ENCODE measurements around the gene MRAS.
"Not testable (repeated sequence)": the region's sequence is repeated elsewhere in the genome, so short reads cannot be mapped to it uniquely, and the experiment has no call there.

The MRAS gene

DNA sequence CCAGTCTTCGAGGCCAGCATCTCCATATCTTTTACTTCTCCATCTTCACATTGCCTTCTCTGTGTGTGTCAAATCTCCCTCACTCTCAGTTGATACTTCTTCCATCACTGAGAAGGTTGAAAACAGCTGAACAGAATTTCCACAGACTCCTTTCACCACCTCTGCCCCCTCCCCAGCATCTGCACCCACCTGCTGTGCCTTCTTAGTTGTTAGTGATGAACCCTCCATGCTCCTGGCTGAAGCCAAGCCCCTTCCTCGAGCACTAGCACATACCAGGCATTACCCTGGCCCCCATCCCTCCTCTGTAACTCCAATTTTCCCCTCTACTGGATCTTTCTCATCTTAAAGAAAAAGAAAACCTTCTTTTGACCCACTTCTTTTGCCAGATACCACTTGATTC is 58.2 kb downstream of the MRAS start:
- FAIRE-seq: no peak

DNA sequence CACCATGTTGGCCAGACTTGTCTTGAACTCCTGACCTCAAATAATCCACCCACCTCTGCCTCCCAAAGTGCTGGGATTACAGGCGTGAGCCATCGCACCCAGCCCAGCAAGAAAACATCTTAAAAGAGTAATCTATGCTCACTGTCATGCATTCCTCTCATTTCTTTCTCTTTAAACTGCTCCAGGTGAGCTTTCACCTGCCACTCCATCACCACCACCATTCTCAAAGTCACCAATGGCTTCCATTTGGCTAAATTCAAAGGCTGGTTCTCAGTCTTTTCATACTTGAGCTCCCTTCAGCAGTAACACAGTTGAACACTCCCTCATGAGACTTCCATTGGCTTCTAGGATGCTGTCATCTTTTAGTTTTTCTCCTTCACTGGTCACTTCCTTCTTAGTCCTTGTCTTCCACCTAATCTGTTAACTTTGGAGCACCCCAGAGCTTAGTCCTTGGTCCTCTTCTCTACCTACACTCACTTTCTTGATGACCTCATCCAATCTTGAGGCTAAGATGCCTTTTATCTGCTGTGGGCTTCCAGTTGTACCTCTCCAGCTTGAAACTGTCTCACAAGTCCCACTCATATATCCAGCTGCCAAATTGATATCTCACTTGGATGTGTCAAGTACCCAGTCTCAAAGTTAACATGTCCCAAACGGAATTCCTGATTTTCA is 59.0 kb downstream of the MRAS start:
- no peak for FAIRE-seq
- DNase-seq (ENCODE audit: extremely low spot score, insufficient read length, low read depth): no peak

More for the DNA sequence above, 58.2 kb downstream of the MRAS start:
- no peak for DNase-seq (ENCODE audit: extremely low spot score, insufficient read length, low read depth)

DNA sequence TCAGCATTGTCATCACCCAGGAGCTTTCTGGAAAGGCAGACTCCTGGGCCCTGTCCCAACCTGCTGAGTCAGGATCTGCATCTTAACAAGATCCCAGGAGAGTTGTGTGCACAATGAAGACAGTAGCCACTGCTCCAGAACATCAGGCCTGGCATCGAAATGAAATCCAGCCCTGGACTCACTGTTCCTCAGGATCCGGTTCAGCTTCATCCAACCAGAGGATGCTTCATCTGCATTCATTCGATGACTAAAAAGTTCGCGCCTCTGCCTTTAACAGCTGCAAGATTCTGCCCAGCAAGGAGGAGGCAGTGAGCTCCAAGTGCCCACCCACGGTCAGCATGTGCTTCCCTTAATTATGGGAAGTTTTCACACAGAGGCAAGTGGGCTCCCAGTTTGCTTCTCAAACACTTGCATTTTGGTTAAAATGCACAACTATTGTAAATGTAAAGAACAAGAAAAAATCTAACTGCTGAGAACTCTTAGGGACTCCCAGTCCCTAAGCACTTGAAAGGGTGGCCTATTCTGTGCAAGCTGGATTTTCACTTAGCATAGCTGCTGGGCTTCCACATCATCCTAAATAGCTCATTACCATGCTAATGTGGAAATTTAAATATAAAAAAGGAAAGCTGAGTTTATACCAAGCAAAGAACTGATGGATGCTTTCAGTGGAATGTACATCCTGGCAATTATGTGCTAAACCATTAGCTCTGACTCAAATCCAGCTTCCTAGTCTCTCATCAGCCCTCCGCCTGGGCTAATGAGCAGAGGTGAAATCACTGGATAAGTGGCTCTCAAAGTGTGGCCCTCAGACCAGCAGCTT is 60.6 kb downstream of the MRAS start:
- DNase-seq (ENCODE audit: extremely low spot score, insufficient read length, low read depth): no peak
- no peak for FAIRE-seq

DNA sequence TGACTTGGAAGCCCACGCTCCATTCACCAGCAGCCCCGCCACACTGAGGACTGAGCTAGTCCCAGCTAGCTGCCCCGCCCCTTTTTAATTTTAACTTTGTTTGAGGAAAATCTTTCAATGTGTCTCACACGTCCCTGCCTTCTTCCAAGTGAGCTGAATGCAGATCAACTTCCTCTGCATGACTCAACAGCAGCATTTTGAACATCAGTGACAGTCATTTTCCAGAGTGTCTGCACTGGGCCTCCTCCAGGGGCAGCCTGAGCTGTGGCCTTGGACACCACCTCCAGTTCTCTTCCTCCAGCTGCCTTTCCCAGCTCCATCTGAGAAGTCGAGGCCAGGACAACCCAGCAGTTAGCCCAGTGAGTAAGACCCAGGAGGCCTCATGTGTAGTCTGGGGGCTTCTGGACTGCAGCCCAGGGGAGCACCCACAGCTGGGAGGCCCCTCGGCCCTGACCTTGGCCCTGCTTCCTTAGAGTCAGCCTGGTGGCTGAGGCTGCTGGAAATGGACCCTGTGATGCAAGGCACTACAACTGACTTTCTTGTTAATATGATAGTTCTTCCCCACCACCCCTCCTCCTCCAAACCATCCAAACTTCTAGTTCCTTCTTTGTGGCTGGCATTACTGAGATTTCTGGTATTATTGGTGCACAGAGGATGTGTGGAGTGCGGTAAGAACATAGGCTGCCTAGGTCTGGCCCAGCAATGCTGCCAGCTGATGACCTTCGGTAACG is 64.6 kb downstream of the MRAS start:
- no peak for FAIRE-seq
- DNase-seq (ENCODE audit: extremely low spot score, insufficient read length, low read depth): no peak

DNA sequence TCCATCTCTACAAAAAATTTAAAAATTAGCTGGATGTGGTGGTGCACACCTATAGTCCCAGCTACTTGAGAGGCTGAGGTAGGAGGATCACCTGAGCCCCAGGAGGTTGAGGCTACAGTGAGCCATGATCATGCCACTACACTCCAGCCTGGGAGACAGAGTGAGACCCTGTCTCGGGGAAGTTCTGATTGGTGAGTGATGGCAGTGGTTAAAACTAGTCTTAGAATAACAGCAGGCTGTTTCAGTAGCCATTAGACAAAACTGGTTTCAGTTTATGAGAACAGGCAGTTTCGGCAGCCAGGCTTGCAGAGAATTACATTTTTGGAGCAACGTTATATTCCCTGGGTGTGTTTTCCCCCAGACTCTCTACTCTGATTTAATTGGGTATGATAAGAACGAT is 67.9 kb downstream of the MRAS start:
- DNase-seq (ENCODE audit: extremely low spot score, insufficient read length, low read depth): not testable (repeated sequence)
- FAIRE-seq: peak; percentile 52

DNA sequence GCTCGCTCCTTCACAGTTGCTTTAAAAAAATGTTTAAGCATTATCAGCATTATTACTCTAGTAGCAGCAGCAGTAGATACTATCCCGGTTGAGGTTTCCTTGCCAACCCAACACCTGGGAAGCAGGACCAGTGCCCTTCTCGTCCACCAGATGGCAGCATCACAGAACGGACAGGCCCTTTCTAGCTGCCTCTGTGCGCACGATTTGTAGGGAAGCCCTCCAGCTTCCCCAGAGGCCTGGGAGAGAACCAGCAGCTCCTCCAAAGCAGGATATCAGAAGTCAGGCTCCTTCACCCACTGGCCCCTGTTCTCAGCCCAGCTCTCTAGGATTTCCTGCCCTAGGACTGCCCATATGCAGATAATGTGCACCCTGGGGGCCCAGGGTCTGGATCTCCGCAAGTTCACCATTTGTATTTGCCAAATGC is 69.2 kb downstream of the MRAS start:
- DNase-seq (ENCODE audit: extremely low spot score, insufficient read length, low read depth) (peak; percentile 60), FAIRE-seq (peak; percentile 85)

DNA sequence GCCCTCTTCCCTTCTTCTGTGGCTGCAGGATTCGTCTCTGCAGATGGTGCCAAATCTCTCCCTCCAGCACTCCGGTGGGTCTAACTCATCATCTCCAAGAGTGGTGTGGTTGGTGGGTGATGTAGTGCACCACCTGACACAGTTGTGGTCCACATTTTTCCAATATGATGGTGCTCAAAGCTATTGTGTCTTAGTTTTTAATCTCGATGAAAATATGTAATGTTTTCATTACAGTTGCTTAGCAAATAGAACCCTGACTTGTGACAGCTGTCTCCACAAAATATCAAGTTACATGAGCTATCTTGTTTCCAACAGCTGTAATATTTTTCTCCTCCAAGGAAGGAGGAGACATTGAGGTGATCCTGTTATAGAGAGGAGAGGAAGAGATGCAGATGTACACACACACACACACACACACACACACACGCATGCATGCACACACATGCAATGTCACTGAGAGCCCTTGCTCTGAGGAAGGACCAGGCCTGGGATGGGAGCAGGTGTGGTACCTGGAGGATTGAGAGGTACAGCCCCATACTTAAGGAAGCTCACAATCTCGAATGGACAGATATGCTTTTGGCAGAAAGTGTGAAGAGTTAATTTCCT is 70.3 kb downstream of the MRAS start:
- no peak for DNase-seq (ENCODE audit: extremely low spot score, insufficient read length, low read depth)
- no peak for FAIRE-seq

DNA sequence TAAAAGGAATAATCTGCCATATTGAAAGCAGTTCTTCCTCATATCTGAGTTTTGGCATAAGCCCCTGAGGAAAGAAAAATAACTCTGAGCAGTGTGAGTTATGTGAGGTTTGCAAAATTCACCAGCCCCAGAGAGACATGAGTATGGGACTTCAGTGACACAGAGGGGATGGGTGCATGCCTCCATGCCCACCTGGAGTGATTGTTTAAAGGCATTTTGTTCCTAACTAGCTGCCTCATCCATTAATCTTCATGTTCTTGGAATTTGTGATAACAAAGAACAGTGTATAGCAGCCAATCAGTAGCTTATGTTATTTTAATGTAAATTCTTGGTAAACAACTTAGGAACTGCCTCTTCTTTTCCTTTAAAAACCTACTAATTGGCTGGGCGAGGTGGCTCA is 74.9 kb downstream of the MRAS start:
- FAIRE-seq: no peak
- no peak for DNase-seq (ENCODE audit: extremely low spot score, insufficient read length, low read depth)

DNA sequence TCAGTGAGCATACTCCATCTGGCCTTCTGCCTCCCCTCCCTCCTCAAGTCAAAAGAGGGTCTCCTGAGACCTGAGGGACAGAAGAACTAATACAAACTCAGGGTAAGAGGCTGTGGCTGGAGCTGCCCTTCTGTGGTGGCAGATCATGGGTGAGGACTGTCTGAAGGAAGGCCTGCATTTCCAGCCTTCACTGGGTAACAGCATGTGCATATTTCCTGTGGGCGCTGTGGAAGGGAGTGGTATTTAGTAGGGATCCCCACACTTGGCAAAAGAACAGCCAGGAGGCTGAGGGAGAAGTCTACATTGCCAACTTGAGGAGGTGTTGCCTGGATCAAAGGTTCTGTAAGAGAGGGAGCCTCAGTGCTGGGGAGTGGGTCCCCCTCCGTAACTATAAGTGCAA is 75.9 kb downstream of the MRAS start:
- FAIRE-seq: no peak

DNA sequence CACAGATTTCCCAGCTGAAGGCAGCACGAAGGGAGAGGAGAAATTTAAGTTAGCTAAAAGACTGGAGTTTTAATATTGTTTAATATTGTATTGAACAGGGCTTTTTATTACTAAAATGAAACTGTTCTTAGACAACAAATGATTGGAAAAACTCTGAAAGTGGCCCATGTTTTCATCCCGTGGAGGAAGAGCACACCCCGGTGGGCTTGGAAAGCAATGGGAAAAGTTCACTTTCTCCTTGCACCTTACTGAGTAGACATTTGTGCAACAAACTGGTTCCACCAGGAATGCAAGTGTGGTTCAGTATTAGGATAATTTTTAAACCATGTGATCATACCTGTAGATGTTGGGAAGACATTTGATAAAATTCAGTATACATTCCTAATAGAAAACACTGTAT is 77.8 kb downstream of the MRAS start:
- FAIRE-seq: no peak
- DNase-seq (ENCODE audit: extremely low spot score, insufficient read length, low read depth): no peak

More for the DNA sequence above, 75.9 kb downstream of the MRAS start:
- DNase-seq (ENCODE audit: extremely low spot score, insufficient read length, low read depth): no peak

DNA sequence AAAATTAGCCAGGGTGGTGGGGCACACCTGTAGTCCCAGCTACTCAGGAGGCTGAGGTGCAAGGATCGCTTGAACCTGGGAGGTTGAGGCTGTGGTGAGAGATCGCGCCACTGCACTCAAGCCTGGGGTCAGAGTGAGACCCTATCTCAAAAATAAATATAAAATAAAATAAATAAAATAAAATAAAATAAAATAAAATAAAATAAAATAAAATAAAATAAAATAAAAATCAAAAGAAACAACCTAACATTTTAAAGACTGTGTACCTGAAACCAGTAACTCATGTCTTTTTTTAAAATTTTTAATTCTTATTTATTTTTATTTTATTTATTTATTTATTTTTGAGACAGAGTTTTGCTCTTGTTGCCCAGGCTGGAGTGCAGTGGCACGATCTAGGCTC is 78.4 kb downstream of the MRAS start:
- not testable (repeated sequence) for FAIRE-seq; DNase-seq (ENCODE audit: extremely low spot score, insufficient read length, low read depth)

DNA sequence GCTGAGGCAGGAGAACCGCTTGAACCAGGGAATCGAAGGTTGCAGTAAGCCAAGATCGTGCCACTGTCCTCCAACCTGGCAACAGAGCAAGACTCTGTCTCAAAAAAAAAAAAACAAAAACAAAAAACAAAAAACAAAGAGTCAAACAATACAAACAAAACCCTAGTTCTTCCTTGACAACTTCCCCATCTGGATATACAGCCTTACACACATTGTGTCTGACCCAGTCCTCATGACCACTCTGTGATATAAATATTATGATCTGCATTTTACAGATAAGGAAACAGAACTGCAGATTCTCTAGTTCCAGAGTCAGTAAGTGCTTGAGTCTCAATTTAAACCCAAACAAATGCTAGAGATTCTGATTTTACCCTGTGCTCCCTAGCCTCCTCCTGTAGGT is 81.3 kb downstream of the MRAS start:
- no peak for FAIRE-seq

DNA sequence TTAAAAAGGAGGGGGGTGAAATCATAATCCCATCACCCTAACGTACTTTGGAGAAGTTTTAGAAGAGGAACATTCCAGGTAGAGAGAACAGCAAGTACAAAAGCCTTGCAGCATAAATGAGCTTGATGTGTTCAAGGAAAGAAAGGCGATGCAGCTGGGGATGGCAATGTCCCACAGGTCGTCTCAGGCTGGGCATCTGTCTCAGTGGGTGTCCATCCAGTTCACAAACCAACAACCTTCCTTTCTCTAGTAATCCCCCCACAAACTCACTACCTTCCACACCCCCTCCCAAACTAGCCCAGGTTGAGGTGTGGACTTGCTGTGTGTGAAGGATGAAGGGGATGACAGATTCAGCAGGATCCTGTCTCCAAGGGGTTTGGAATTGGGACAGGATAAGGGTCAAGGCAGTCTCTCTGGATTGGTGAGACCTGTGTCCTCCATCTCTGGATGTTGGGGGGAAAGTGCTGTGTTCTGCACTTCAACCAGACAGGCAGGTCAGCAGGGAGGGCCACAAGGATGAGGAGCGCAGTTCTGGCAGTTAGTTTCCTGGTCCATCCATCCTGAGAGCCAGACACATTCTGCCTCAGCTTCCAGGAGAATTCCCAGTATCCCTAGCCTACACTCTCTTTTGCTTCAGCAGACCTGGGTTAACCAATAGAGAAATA is 84.3 kb downstream of the MRAS start:
- FAIRE-seq (no peak), DNase-seq (ENCODE audit: extremely low spot score, insufficient read length, low read depth) (no peak)

More for the DNA sequence above, 81.3 kb downstream of the MRAS start:
- DNase-seq (ENCODE audit: extremely low spot score, insufficient read length, low read depth): no peak

DNA sequence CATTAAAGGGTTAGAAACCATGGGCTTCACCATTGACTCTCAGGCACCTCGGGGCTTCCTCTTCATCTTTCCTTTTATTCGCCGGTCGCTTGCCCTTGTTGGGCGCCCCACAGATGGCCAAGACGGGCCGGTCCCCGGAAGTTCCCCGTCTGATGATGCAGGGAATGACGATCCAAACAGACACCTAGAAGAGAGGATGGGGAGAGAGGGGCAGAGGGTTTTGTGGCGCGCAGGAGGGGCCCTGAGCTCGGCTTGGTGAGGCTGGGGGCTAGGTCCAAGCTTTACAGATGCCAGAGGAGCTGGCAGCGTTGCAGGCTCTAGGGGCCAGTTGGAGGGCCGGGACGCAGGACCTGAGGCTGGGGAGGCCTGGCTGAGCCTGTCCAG is 85.5 kb downstream of the MRAS start:
- FAIRE-seq: no peak
- no peak for DNase-seq (ENCODE audit: extremely low spot score, insufficient read length, low read depth)

DNA sequence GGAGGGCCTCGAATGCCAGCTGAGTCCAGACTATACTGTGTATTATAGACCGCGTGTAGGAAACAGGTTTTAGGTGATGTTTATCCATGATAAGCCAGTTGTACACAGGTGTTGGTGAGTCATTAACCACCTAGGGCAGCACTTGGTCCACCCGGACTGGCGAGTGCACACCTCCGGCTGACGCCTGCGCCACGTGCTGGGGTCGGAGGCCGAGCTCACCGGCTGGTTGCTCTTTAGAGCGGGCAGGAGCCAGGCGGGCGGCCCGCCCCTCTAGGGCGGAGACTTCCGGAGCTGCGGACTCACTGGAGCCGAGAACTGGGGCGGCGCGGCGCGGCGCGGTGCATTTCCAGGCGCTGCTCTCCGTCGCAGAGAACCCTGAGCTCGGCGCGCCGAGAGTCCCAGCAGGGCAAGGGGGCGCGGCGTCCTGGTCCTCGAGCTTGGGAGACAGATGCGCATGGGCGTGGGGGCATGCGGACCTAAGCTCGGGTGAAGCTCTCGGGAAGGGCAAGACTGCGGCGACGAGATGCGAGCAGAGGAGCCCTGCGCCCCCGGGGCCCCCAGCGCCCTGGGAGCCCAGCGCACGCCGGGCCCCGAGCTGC is 86.0 kb downstream of the MRAS start, which contains the start of gene ESYT3:
TSS of gene ESYT3 (plus strand) at position 341 of the 599 bp plus-strand sequence. CDS start at position 524, 183 bp downstream.
- FAIRE-seq: no peak

DNA sequence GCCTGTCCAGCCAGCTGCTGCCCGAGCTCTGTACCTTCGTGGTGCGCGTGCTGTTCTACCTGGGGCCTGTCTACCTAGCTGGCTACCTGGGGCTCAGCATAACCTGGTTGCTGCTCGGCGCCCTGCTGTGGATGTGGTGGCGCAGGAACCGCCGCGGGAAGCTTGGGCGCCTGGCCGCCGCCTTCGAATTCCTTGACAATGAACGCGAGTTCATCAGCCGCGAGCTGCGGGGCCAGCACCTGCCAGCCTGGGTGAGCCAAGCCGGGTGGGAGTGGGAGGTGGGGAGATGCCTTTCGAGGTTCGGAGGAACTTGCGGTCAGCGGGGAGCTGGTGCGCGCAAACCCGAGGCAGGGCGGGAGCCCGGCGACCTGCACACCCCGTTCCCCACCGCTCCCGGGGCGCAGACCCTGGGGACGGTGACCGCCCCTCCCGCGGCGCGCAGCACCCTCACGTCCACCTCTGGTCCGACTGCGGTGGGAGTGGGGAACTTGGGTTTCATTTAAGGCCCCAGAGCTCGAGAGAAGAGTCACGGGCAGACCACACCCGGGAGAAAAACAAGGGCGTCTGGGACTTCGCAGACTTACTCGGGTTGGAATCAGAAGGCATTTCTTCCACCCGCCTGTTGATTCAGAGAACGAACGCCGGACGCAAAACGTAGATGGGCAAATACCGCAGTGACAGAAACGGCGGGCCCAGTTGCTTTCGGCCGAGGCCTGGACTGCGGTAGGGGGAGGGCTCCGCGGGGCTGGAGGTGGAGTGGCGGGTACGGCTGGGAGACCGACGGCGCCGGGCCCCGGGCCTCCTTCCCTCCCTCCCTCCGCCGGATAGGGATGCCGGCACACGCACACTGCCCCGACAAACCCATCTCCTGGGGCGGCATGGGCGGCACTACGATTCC is 86.7 kb downstream of the MRAS start:
- DNase-seq (ENCODE audit: extremely low spot score, insufficient read length, low read depth): no peak

More for the DNA sequence above, 86.0 kb downstream of the MRAS start, which contains the start of gene ESYT3:
- DNase-seq (ENCODE audit: extremely low spot score, insufficient read length, low read depth): no peak

DNA sequence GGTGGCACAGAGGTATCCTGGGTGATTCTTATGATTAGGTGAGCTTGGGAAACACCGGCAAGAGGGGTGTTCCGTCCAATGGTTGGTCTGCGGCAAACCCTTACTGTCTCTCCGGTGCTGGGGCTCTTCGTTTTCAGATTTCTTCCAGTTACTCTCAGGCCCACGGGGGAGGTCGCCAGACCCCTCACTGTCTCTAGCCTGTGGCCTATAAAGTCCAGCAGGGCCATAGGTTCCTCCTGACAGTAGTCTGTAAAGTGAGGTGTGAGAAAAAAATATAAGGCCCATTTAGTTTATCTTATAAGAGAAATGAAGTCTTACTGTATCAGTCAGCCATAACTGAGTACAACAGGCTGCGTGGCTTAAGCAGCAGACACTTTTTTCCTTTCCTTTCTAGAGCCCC is 87.5 kb downstream of the MRAS start:
- DNase-seq (ENCODE audit: extremely low spot score, insufficient read length, low read depth) (no peak), FAIRE-seq (no peak)

More for the DNA sequence above, 86.7 kb downstream of the MRAS start:
- no peak for FAIRE-seq

DNA sequence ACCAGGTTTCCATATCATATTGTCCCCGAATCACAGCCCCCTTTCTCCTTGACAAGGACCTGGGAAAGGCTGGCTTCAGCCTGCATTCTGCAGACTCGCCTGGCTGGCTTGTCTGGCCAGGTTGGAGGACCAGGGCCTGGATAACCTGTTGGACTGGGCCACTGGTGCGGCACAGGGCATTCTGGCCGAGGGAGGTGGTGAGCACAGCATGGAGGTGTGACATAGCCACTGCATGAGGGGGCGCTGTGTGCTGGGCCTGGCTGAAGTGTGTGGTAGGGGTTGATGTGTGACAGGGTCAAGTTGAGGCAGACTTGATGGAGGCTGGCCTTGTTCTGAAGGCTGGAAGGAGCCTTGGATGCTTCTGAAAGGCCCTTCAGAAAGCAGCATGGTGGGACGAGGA is 88.9 kb downstream of the MRAS start:
- DNase-seq (ENCODE audit: extremely low spot score, insufficient read length, low read depth): no peak
- no peak for FAIRE-seq

Measured in GM18507 (cell line).